ENCODE results near the gene RAI1.

The RAI1 gene

GRCh38 chr17:17840751-17841591 lies 159.7 kb downstream of the RAI1 start:
- ATAC-seq, result peak; percentile 3; the same call in 2 of the 3 replicates
- TF ChIP-seq ZFP30 (CRISPR knock-in tag; IDR thresholded peaks at IDR 0.05), result no peak
- no peak for TF ChIP-seq RARB (CRISPR knock-in tag; IDR thresholded peaks at IDR 0.05)
- no peak for TF ChIP-seq CSRNP3 (CRISPR knock-in tag; IDR thresholded peaks at IDR 0.05)
- no peak for TF ChIP-seq ISL1 (CRISPR knock-in tag; IDR thresholded peaks at IDR 0.05)
- no peak for TF ChIP-seq ZNF565 (CRISPR knock-in tag; conservative IDR thresholded peaks at IDR 0.05; ENCODE audit: low read depth)
- no peak for TF ChIP-seq PPARA (CRISPR knock-in tag; IDR thresholded peaks at IDR 0.05; ENCODE audit: borderline replicate concordance)
- no peak for TF ChIP-seq BACH2 (CRISPR knock-in tag; IDR thresholded peaks at IDR 0.05; ENCODE audit: borderline replicate concordance)
- TF ChIP-seq ZC3H10 (CRISPR knock-in tag; IDR thresholded peaks at IDR 0.05), result no peak
- TF ChIP-seq, protein P1, sequence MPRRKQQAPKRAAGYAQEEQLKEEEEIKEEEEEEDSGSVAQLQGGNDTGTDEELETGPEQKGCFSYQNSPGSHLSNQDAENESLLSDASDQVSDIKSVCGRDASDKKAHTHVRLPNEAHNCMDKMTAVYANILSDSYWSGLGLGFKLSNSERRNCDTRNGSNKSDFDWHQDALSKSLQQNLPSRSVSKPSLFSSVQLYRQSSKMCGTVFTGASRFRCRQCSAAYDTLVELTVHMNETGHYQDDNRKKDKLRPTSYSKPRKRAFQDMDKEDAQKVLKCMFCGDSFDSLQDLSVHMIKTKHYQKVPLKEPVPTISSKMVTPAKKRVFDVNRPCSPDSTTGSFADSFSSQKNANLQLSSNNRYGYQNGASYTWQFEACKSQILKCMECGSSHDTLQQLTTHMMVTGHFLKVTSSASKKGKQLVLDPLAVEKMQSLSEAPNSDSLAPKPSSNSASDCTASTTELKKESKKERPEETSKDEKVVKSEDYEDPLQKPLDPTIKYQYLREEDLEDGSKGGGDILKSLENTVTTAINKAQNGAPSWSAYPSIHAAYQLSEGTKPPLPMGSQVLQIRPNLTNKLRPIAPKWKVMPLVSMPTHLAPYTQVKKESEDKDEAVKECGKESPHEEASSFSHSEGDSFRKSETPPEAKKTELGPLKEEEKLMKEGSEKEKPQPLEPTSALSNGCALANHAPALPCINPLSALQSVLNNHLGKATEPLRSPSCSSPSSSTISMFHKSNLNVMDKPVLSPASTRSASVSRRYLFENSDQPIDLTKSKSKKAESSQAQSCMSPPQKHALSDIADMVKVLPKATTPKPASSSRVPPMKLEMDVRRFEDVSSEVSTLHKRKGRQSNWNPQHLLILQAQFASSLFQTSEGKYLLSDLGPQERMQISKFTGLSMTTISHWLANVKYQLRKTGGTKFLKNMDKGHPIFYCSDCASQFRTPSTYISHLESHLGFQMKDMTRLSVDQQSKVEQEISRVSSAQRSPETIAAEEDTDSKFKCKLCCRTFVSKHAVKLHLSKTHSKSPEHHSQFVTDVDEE (CRISPR knock-in tag; IDR thresholded peaks at IDR 0.05), result no peak

DNA sequence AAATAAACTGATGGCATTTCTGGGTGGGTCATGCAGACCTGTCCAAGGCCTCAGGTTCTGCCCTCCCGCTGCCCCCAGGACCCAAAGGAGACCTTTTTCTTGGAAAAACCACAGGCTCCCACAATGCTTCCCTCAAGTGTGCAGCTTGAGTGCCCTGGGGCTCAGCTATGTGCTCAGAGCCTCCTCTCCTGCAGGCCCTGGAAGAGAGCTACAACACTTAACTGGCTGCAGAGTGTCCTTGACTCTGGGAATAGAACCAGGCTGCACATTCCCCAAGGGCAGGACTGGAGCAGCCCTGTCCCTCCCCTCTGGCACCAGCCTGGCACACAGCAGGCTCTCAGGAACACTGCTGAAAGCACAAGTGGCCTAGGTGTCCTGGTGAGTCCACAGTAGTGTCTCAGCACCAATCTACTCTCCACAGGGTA lies 160.4 kb downstream of the RAI1 start:
- ATAC-seq, result peak; percentile 5
- no peak for TF ChIP-seq CREB5 (CRISPR knock-in tag; IDR thresholded peaks at IDR 0.05; ENCODE audit: low read depth)
- no peak for TF ChIP-seq CSDC2 (CRISPR knock-in tag; IDR thresholded peaks at IDR 0.05)

- ATAC-seq, result no peak
Measured at GRCh38 chr17:17842111-17842876, 161.0 kb downstream of the RAI1 start.

GRCh38 chr17:17843096-17843495 lies 161.8 kb downstream of the RAI1 start:
- no peak for ATAC-seq
- TF ChIP-seq PATZ1 (CRISPR knock-in tag; IDR thresholded peaks at IDR 0.05; ENCODE audit: borderline replicate concordance) (no peak), BACH2 (CRISPR knock-in tag; IDR thresholded peaks at IDR 0.05; ENCODE audit: borderline replicate concordance) (no peak), ARNTL (CRISPR knock-in tag; IDR thresholded peaks at IDR 0.05; ENCODE audit: borderline replicate concordance, low read depth) (no peak), POU6F1 (CRISPR knock-in tag; IDR thresholded peaks at IDR 0.05; ENCODE audit: borderline replicate concordance, low read depth) (no peak), GLIS3 (CRISPR knock-in tag; IDR thresholded peaks at IDR 0.05) (no peak), ZFP3 (CRISPR knock-in tag; IDR thresholded peaks at IDR 0.05) (no peak), ZC3H10 (CRISPR knock-in tag; IDR thresholded peaks at IDR 0.05) (no peak), CSDC2 (CRISPR knock-in tag; IDR thresholded peaks at IDR 0.05) (no peak), RARB (CRISPR knock-in tag; IDR thresholded peaks at IDR 0.05) (no peak), TOX (CRISPR knock-in tag; IDR thresholded peaks at IDR 0.05; ENCODE audit: borderline replicate concordance) (no peak), ZNF565 (CRISPR knock-in tag; conservative IDR thresholded peaks at IDR 0.05; ENCODE audit: low read depth) (no peak), SNAI2 (CRISPR knock-in tag; IDR thresholded peaks at IDR 0.05) (no peak), CSRNP3 (CRISPR knock-in tag; IDR thresholded peaks at IDR 0.05) (no peak), PPARA (CRISPR knock-in tag; IDR thresholded peaks at IDR 0.05; ENCODE audit: borderline replicate concordance) (no peak), ZFP30 (CRISPR knock-in tag; IDR thresholded peaks at IDR 0.05) (no peak)
- TF ChIP-seq, protein P1 (CRISPR knock-in tag; IDR thresholded peaks at IDR 0.05), result no peak

More at GRCh38 chr17:17842111-17842876, 161.0 kb downstream of the RAI1 start:
- TF ChIP-seq BACH2 (CRISPR knock-in tag; IDR thresholded peaks at IDR 0.05; ENCODE audit: borderline replicate concordance) (no peak), GLIS3 (CRISPR knock-in tag; IDR thresholded peaks at IDR 0.05) (no peak)

Data from SK-N-SH treated with all-trans-retinoic acid at 6 μM for 48 hours (cell line).